Measurements from ENCODE around the gene ACBD3. TPM values are rescaled to one million over a fixed set of nuclear protein-coding genes. Genes with fewer than 3 reads are reported as not detected.

ACBD3 gene
- total and polyA plus RNA-seq, 10 of the 15 experiments (the other 5 are each of a cell fraction or from before 2014, with no cell fraction given), result 7.5 to 27.9 (median 20.3) TPM

GRCh38 chr1:226144045-226144444 lies 42.5 kb downstream of the ACBD3 start:
- H3K36me3 ChIP-seq (ENCODE audit: control insufficient read depth in 2 of 2, insufficient read depth in 2 of 2, low read length in 1 of 2), result peaks cover 0 to 19% of the 10 kb centered on the region in 2 experiments; a peak in 2 of 4 replicates
- SMC1A ChIA-PET (ENCODE audit: uncharacterized antibody, unreplicated experiment), result interaction anchor here (1.2 kb wide), 1 partner anchor 134 kb away, joined by 3 read pairs; no protein-coding TSS in a partner anchor
- POLR2A ChIA-PET, result no interaction called here
- no peak for TF ChIP-seq ZNF687 (IDR thresholded peaks at IDR 0.05)
- TF ChIP-seq HDGF (IDR thresholded peaks at IDR 0.05), result no peak
- TF ChIP-seq EED (IDR thresholded peaks at IDR 0.05; ENCODE audit: low read depth), result no peak
- TF ChIP-seq RUNX3 (IDR thresholded peaks at IDR 0.05; ENCODE audit: low read length), result no peak
- no peak for TF ChIP-seq BACH1 (IDR thresholded peaks at IDR 0.05; ENCODE audit: borderline replicate concordance)
- TF ChIP-seq SUZ12 (IDR thresholded peaks at IDR 0.05; ENCODE audit: unreplicated experiment), result no peak
- no peak for TF ChIP-seq YBX1 (IDR thresholded peaks at IDR 0.05)
- TF ChIP-seq POLR2AphosphoS2 (IDR thresholded peaks at IDR 0.05; ENCODE audit: low read depth, low read length), result no peak
- TF ChIP-seq E2F4 (IDR thresholded peaks at IDR 0.05; ENCODE audit: low read depth, low read length), result no peak
- TF ChIP-seq NFXL1 (IDR thresholded peaks at IDR 0.05; ENCODE audit: borderline replicate concordance), result no peak
- TF ChIP-seq IRF5 (IDR thresholded peaks at IDR 0.05; ENCODE audit: borderline replicate concordance), result no peak
- TF ChIP-seq IRF3 (IDR thresholded peaks at IDR 0.05), result no peak
- no peak for TF ChIP-seq RBBP5 (conservative IDR thresholded peaks at IDR 0.05)
- no peak for TF ChIP-seq ATF7 (IDR thresholded peaks at IDR 0.05; ENCODE audit: low read depth)
- TF ChIP-seq NR2C2 (IDR thresholded peaks at IDR 0.05; ENCODE audit: borderline replicate concordance, control insufficient read depth, insufficient read length, low read depth), result no peak
- TF ChIP-seq BRCA1 (IDR thresholded peaks at IDR 0.05; ENCODE audit: low read depth, low read length), result no peak
- TF ChIP-seq HDAC2 (IDR thresholded peaks at IDR 0.05), result no peak
- TF ChIP-seq GABPA (IDR thresholded peaks at IDR 0.05; ENCODE audit: low read depth), result no peak

More at GRCh38 chr1:226144045-226144444, 42.5 kb downstream of the ACBD3 start:
- Histone ChIP-seq H3K9ac (ENCODE audit: control insufficient read depth, insufficient read depth, low read length) (no peak overlapping the region), H3K9me3 (replicated peaks; ENCODE audit: control insufficient read depth, insufficient read depth, low read length) (no peaks in the 10 kb centered on the region), H3K4me1 (ENCODE audit: control insufficient read depth, insufficient read depth, low read length) (no peaks in the 10 kb centered on the region), H3K27me3 (replicated peaks in 1 of 2; ENCODE audit: control insufficient read depth in 2 of 2, insufficient read depth in 2 of 2, low read length in 1 of 2) (no peaks in the 10 kb centered on the region), H2AFZ (ENCODE audit: control insufficient read depth, low read depth, low read length) (no peak overlapping the region), H3K4me3 (no peak overlapping the region), H4K20me1 (ENCODE audit: control insufficient read depth, insufficient read depth) (no peaks in the 10 kb centered on the region), H3K4me2 (ENCODE audit: control insufficient read depth, insufficient read depth) (no peak overlapping the region), H3K79me2 (ENCODE audit: control insufficient read depth, insufficient read depth, low read length) (no peaks in the 10 kb centered on the region), H3K27ac (ENCODE audit: control insufficient read depth, insufficient read depth) (no peak overlapping the region)
- BruUV-seq (replicated peaks), result no TSS peak
- ATAC-seq, result no peak
- intact Hi-C loops (cut with micrococcal nuclease; ENCODE audit: unreplicated experiment), result no loop called here
- CTCF ChIA-PET, result no interaction called here
- 89% methylated on average over 5 of the region's 5 CpGs for WGBS (ENCODE audit: insufficient coverage, insufficient replicate concordance, low lambda C conversion rate, missing lambda C conversion rate)
- no peak for DNase-seq (ENCODE audit: low read depth, low spot score)
- RAD21 ChIA-PET (ENCODE audit: unreplicated experiment), result no interaction called here
- no peak for FAIRE-seq
- in situ Hi-C loops (cut with MboI), result no loop called here

Data from GM12878 (cell line).